NCI-H187 treated with DMSO at 0.1 percent for 48 hours (cell line): ENCODE results near the gene WWC1.

Source experiments
- DNase-seq: peaks from one replicate; lab custom pipeline; 2025; lab: John Stamatoyannopoulos, UW

The WWC1 gene

DNA sequence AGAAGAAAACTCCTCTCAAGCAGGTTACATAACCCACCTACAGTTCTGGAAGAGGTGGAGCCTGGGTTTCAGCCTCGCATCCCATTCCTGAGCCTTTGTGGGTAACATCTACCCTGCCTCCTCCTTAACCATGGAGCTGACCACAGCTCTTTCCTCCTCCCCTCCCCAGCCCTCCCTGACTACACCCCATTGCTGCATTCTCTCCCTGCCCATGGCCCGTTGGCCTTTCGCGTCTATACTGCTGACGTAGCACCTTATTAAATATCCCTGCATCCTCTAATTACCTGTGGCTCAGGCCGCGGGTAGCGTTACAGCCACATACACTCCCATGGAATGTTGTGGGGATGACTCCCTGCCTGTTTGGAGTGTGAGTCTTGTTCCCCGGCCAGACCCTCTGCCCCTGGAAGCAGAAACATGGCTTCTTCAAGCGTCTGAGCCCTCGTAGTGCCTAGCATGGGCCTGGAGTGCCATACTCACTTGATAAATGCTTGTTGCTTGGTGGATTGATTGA lies 72.8 kb downstream of the WWC1 start:
- DNase-seq = no peak

DNA sequence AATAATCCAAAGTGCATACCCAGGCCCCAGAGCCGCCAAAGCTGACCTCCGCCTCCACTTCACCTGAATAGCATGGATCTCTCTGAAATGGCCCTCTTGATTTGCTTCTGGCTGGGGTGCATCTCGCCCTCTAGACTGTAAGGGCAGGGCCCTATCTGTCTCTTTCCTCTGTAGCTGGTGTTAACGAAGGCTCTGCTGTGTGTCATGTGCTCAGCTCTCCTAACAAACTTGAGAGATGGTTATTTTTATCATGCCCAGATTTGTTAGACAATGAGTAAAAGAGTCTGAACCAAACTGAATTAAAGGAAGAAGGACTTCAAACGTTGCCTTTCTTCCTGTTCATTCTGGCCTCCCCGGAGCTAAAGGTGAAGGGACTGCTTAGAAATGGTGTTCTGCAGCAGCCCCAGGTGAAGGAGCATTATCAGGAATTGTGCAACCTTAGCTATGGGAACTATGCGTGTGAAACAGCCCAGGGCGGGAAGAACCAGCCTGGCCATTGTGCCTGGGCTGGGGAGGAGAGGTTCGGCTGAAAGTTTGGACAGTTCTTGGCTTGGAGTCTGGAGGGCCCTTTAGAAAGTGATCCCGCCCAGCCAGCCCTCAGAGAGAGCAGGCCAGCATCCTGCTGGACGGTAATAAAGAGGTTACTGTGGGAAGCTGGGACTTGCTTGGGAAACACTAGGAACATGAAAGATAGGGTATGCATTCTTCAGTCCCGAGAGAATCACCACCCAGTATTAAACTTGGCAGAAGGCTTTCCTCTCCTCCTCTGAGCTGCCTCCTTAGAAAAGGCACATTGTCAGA lies 73.5 kb downstream of the WWC1 start:
- DNase-seq = no peak

DNA sequence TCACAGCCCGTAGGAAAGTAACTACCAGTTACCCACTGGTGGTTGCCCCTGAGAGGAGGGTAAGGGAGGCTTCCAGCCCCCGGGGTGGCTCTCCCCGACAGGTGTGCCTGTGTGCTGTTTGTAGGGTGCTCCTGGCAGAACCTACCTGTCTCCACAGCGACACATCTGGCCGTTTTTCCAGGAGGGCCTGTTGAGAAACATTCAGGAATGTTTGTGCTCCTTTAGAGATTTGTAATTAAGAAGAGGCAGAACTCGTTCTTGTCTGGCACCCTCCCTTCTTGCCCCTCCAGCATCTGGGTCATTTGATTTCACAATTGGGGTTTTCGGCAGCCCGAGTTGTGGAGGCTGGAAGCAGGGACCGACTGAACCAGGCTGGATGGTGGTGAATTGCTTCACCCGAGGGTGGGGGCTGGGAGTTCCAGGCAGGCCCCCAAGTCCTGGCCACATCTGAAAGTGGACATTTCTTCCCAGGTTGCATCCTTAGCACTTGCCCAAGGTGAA lies 74.2 kb downstream of the WWC1 start:
- no peak for DNase-seq

DNA sequence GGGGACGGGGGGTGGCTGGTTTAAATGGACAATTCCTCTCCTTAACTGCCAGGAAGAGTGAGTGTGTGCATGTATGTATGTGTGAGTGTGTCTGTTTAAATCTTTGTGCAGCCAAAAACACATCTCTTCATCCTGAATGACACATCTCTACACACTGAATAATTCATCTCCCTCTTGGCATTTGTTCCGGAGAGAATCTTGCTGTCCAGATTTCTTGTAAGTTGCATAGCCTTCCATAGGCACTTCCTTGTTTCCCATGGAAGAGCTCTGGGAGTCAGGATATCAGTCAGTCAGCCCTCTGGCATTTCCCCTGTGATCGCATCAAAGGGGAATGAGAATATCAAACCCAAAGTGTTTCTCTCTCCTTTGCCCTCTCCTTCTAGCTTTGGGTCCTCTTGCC lies 74.7 kb downstream of the WWC1 start:
- DNase-seq = no peak

DNA sequence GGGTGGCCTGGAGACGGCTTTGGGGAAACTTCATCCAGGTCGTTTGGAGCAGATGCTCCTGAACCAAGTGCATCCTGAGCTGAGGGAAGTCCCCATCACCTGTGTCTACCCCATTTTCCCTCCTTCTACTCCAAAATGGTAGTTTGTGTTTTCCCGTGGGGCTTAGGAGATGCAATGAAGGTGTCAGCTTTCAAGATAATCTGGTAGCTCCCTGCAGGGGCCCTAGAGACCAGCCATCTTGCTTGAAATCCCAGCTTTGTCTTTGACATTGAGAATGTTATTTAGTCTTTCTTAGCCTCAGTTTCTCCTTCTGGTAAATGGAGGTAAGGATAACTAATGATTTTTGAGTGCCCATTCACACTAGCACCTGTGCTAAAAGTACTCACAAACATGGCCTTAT lies 77.4 kb downstream of the WWC1 start:
- DNase-seq = no peak

DNA sequence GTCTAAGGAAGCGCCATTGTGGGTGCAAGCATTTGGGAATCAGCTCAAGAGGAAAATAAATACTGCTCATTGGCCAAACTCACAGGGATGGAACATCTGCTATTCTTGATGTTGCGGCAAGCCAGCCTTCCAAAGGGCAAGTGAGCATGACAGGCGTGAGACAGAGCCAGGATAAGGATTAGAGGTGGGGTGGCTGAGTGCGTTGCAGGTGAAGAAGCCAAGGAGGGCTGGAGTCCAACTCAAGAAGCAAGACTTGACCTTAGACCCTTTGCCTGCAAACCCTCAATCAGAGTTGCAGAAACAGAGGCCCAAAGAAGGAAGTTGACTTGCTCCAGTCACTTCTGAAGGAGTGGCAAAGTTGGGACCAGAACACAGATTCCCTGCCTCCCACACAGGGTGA lies 79.4 kb downstream of the WWC1 start:
- no peak for DNase-seq

DNA sequence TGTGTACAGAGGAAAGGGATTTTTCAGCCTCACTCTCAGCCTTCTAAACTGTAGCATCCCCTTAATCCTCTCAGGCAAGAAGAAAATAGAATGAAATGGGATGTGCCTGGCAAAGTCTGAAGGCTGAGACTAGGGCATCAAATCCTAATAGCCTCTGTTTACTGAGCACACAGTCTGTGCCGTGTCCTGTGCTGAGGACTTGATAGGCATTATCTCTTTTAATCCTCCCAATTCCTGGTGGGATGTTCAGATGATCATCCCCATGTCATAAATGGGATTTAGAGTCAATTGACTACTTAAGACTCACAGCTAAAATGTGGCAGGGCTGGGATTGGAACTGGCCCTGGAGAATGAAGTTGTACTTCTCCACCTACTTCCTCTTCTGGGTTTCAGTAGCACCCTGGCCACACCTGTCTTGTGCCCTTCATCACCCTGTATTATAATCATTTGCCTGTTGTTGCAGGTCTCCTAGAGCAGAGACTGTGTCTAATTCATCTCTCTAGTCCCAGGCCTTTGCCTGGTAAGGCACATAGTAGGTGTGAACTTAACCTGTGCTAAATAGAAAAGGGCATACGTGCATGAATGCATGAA lies 81.0 kb downstream of the WWC1 start:
- no peak for DNase-seq

DNA sequence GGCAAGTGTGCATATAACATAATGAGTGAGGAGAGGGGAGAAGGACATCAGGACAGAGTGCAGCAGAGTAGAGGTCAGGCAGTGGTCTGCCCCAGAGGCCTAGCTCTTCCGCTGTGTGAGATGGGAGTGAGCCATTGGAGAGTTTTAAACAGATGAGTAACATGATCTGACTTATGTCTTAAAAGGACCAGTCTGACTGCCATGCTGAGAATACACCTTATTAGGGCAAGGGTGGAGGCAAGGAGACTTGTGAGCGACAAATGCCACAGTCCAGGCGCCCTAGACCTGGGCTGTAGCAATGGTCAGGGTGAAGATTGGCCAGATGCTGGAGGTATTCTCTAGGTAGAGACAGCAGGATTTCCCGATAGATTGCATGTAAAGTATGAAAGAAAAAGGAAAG lies 83.1 kb downstream of the WWC1 start:
- no peak for DNase-seq

DNA sequence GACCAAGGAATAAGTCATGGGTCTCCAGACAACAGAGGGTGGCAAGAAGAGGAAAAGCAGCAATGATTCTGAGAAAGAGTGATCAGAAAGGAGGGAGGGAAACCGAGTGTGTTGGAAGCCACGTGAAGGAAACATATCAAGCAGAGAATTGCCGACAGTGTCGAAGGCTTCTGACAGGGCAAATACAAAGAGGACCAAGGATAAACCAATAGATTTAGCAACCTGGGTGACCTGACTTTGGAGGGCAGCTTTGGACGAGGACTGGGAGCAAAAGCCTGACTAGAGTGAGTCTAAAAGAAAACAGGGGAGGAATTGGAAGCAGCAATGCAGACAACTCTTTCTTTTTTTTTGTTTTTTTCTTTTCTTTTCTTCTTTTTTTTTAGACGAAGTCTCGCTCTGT lies 83.8 kb downstream of the WWC1 start:
- no peak for DNase-seq

DNA sequence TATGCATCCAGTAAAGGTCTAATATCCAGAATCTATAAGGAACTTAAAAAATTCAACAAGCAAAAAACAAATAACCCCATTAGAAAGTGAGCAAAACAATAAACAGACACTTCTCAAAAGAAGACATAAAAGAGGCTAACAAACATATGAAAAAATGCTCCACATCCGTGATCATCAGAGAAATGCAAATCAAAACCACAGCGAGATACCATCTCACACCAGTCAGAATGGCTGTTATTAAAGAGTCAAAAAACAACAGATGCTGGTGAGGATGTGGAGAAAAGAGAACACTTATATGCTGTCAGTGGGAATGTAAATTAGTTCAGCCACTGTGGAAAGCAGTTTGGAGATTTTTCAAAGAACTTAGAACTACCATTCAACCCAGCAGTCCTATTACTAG lies 86.1 kb downstream of the WWC1 start:
- no peak for DNase-seq

DNA sequence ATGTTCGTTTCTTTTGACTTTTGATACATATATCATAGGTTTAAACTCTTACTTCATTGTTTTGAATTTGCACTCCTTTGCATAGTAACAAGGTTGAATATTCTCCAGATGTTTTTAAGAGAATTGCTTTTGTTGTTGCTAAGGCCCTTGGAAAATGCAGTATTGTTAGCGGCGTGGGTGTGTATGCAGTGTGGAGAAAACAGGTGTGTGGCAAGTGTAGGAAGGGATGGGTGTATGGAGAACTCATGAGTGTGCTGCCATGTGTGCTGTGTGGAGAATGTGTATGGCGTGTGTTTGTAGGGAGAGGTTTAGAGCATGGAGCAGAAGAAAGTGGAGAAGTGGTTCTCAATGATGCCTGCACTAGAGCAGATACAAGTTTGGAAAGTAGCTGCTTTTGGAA lies 87.3 kb downstream of the WWC1 start:
- no peak for DNase-seq

DNA sequence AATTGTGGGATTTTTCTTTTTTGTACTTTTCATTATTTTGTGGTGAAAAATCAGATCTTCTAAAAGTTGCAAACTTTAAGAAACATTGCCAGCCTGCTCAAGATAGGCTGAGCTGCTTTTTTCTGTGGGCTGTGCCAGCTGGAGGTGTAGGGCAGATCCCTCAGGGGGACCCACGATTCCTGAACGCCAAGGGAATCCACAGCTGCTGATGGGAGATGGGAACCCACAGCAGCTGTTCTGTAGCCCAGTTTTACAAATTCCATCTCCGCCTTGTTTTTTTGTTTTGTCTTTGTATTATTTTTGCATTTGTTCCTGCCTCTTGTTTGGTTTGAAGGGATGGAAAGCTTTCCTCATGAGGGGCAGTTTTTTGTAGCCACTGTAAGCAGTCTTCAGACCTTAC lies 91.0 kb downstream of the WWC1 start:
- no peak for DNase-seq

DNA sequence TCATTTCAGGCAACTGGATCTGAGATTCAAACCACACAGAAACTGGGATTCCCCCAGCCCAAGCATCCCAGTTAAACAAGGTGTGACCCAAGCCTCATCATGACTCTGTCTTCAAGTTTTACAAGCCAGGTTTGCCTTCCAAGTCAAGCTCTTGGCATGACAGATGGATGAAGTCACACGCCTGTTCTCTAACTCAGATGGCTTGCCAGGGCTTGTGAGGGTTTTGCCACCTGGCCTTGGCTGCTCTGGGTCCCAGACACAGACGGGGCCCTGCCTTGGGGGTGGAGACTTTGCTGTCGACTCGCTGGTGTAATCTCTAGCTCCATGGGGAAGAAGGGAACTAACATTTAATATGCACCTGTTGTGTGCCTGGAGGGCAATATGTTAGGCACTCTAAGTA lies 99.0 kb downstream of the WWC1 start:
- no peak for DNase-seq

DNA sequence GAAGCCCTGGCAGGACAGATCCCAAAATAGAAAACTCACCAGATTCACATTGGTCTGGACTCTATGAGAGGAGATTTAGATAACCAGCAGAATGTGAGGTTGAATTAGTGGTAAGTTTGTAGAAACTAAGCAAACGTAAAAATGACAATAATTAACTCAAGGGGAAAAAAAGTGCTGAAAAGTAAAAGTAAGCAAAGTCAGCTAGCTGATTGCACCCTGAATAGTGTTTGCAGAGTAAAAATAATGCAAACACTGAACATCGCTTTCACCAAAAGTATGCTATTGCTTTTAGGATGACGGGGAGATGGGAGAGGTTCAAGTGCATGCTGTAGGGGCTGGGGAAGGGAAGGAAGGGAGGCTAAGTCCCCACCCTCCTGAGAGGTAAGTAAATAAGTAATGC lies 102.3 kb downstream of the WWC1 start:
- no peak for DNase-seq

DNA sequence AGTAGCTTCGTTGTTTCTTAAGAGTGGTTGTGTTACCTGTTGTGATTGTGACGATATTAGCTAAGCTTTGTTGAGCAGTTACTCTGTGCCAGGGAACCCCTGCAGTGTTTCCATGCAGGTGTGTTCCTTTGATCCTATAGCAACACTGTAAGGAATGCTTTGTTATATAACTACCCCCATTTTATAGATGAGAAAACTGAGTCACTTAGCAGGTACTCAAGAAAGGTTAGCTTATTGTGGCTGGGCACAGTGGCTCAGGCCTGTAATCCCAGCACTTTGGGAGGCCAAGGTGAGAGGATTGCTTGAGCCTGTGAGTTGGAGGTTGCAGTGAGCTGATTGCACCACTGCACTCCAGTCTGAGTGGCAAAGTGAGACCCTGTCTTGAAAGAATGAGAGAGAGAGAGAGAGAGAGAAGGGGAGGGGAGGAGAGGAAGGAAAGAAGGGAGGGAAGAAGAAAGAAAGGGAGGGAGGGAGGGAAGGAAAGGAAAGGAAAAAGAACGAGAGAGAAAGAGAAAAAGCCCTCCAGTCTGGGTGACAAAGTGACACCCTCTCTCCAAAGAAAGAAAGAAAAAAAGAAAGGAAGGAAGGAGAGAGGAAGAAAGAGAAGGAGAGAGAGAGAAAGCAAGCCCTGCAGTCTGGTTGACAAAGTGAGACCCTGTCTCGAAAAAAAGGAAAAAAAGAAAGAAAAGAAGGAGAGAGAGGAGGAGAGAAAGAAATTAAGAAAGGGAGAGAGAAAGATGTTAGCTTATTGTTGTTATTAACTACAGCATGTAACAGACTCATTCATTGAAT lies 109.2 kb downstream of the WWC1 start:
- no peak for DNase-seq

DNA sequence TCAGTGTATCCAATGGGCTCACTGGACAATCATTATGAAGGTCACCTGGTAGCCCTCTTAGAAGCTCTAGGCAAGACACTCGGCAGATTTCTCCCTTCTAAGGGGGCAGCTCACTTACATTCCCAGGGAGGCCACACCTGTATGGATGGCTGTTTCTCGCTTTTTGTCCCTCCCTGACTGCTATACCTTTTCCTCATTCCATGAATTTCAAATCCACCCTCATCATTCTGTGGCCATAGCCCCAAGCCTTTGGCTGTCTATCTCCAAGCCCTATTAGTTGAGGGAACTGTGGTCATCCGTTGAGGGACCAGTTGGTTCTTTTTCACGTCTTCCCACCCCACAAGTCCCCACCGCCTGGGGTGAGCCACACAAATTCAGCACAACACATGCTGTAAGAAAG lies 109.8 kb downstream of the WWC1 start:
- no peak for DNase-seq

DNA sequence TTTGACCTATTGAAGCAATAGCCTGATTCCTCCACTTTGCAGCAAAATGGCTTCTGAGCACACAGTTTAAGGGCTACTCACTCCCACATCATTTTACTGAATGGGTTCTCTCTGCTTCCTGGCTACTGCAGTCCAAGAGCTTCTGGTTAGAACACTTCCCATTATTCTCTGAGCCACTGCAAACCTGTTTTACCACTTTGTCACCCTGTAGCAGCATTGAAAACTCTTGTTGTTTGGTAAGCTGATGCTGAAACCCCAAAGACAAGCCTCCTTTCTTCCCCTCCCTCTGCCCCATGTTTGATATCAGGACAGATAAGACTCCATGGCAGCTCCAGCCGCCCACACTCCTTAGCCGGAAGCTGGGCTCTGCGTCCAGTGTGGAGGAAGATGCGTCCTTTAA lies 110.4 kb downstream of the WWC1 start:
- DNase-seq = no peak

DNA sequence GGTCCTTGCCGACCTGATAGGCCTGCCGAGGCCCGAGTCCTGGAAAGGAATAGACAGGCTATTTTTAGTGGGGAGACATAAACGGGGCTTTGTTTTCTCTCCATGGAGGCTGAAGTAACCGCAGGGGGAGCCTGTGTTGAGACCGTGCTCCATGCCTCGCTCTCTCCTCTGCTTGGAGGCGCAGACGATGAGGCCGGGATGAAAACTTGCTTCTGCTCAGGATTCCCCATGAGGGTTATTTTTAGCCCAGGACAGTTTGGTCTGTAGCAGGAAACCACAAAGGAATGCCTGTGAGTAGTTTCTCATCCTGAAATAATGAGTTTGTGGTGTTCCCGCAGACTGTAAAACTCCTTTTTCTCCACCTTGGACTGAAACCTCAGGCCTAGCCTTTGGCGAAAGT lies 112.9 kb downstream of the WWC1 start:
- DNase-seq = no peak

DNA sequence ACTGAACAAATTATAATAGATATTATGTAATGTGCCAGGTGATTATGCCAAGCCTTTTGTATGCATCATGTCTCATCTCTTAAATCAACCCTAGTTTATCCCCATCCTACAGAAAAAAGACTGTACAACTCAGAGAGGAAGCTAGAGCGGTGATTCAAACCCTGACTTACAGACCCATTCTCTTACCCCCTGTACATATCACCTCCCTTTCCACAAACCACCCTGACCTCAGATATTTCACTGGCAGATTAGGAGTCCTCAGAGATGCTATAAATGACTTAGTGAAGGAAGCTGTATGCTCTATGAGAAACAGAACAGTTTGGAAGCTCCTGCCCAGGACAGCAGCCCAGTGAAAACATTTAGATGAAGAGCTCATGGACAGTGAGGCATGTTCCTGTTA lies 115.8 kb downstream of the WWC1 start:
- no peak for DNase-seq

DNA sequence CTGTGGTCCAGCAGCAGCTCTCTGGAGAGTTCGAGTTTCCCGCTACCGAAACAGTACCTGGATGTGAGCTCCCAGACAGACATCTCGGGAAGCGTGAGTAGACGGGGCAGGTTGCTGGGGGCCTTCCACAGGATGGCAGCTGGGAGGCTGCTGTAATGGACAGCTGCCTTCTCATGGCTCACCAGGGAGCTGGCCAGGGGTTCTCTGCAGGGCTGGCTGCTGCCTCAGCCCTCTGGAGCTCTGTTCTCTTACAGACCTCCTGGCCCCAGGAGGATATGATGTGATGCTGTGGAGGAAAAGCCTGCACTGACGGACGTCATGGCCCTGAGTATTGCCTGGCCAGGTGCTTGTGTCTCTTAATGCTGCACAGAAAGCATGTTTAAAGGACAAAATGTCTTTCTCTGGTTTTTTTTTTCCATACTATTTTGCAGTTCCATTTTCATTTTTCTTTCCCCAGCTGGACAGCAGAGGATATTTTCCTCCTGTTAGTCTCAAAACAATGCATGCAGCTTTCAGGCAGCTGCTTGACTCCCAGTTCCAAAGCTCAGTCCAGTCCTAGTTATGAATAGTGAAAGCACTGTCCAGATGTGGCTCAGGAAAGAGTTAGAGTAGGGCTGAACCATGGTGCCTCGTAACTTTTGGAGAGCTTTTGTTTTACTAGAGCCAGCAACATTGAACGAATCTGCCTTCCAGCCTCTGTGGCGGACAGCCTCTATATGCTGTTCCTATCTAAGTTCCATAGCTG lies 117.3 kb downstream of the WWC1 start:
- no peak for DNase-seq

DNA sequence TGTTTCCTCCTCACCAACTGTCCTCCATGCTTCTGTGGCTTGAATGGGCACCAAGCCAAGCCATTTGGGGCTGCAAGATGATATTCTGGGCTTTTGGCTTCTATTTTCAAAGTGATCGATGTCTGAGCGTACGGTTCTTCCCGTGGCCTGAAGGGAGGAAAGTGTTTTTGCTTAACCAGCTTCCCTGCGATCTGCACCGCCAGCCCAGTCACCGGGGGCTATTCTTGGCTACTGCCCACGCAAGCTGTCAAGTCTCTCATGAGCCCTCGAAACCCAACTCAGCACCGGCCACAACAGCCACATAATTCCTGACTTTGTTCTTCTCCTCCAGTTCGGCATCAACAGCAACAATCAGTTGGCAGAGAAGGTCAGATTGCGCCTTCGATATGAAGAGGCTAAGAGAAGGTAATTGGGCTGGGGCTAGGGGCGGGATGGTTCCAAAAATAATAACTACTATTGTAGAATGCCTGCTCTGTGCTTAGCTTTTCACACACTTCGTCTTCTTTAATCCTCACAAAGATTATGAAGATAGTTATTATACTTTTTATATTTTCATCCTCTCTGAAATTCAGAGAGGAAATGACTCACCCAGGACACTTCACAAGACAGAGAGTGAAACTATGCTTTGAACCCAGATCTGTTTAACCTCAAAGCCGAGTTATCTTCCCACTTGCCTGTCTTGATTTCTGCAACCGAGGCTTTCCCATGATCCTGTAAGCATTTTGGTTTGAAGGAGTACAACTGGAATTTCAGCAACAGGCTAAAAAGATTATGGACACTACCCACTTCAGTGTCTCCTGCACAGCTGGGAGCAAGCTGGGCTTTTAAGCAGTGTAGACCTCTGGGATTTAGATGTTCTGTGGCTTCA lies 118.4 kb downstream of the WWC1 start:
- no peak for DNase-seq
